SK-N-SH (cell line): ENCODE results near the gene METTL24.

Experiments used
- CHD2 ChIP-seq: fragments of 150-350 bp; IDR thresholded peaks from 2 replicates; pipeline ENCODE4 v1.6.1; 2018; ENCODE audit warnings: low read length; ENCODE audit not compliant: partially characterized antibody
- EP300 ChIP-seq, 2 experiments: IDR thresholded peaks; 2 replicates each; pipeline versions ENCODE4 v1.4.0 to v1.6.1; 2012; ENCODE audit warnings: borderline replicate concordance in 1 of 2, low read depth in 1 of 2, low read length in 1 of 2
- EZH2phosphoT487 ChIP-seq: fragments of 200-600 bp; sonication (generic); IDR thresholded peaks from 2 replicates; pipeline ENCODE4 v1.6.1; 2017; ENCODE audit warnings: low read depth, mixed run types, mild to moderate bottlenecking, antibody characterized with exemption, moderate library complexity, borderline replicate concordance
- FOXM1 ChIP-seq: IDR thresholded peaks from 2 replicates; pipeline ENCODE4 v1.4.0; 2012; ENCODE audit warnings: low read depth, mild to moderate bottlenecking
- RAD21 ChIP-seq: IDR thresholded peaks from 2 replicates; pipeline ENCODE4 v1.6.1; 2012; ENCODE audit warnings: mild to moderate bottlenecking, low read length
- YY1 ChIP-seq: IDR thresholded peaks from 2 replicates; pipeline ENCODE4 v1.4.0; 2012; ENCODE audit warnings: low read depth, mild to moderate bottlenecking
- TF ChIP-seq, protein P1 (sequence below): fragments of 200-600 bp; sonication (generic); IDR thresholded peaks from 2 replicates; pipeline ENCODE4 v1.6.1; 2017; ENCODE audit warnings: antibody characterized with exemption, mild to moderate bottlenecking, moderate library complexity
- TF ChIP-seq, protein P2 (sequence below): fragments of 150-350 bp; IDR thresholded peaks from 2 replicates; pipeline ENCODE4 v1.6.1; 2016; ENCODE audit warnings: mild to moderate bottlenecking, low read depth, low read length

DNA sequence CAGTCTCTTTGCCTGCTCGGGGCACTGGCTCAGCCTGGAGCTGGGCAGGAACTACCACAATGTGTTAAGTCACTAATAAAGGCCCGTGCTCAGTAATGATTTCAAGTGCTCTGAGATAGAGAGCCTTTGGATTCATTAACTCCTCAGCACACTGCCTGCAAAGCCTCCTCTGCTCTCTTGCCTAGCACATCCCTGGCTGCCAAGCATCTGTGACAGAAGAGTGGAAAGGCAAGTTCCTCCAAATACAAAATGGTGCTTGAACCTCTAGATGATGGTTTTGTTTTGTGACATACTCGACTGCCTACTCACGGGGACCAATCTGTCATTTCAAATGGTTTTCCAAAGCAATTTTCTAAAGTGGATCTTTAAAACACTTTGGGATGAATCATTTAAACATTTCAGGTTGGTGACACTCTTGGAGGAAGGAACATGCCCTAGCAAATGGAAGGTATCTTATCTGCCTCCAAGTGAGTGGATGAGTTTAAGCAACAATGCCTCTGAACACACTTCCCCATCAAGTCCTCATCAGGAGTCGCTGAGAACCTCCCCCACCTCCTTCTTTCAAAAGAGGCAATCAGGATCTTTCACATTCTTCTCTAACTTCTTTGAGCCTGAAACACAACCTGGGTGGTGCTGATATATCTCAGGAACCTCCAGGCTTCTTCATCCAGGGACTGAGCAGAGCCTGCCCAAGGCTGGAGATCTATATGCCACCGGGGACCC, 35.8 kb downstream of the METTL24 start:
- TF ChIP-seq CHD2 (no peak), FOXM1 (no peak), EZH2phosphoT487 (no peak), RAD21 (no peak), YY1 (no peak), EP300 (IDR thresholded peaks at IDR 0.05; ENCODE audit: borderline replicate concordance in 1 of 2, low read depth in 1 of 2, low read length in 1 of 2) (no peak)
- TF ChIP-seq, protein P1, sequence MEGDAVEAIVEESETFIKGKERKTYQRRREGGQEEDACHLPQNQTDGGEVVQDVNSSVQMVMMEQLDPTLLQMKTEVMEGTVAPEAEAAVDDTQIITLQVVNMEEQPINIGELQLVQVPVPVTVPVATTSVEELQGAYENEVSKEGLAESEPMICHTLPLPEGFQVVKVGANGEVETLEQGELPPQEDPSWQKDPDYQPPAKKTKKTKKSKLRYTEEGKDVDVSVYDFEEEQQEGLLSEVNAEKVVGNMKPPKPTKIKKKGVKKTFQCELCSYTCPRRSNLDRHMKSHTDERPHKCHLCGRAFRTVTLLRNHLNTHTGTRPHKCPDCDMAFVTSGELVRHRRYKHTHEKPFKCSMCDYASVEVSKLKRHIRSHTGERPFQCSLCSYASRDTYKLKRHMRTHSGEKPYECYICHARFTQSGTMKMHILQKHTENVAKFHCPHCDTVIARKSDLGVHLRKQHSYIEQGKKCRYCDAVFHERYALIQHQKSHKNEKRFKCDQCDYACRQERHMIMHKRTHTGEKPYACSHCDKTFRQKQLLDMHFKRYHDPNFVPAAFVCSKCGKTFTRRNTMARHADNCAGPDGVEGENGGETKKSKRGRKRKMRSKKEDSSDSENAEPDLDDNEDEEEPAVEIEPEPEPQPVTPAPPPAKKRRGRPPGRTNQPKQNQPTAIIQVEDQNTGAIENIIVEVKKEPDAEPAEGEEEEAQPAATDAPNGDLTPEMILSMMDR: no peak
- TF ChIP-seq, protein P2, sequence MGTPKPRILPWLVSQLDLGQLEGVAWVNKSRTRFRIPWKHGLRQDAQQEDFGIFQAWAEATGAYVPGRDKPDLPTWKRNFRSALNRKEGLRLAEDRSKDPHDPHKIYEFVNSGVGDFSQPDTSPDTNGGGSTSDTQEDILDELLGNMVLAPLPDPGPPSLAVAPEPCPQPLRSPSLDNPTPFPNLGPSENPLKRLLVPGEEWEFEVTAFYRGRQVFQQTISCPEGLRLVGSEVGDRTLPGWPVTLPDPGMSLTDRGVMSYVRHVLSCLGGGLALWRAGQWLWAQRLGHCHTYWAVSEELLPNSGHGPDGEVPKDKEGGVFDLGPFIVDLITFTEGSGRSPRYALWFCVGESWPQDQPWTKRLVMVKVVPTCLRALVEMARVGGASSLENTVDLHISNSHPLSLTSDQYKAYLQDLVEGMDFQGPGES: no peak
